SK-N-SH (cell line): ENCODE results near the gene SOWAHA. TPM values are rescaled to one million over a fixed set of nuclear protein-coding genes. Genes with fewer than 3 reads are reported as not detected.

Experiments used
- CTCF ChIA-PET: fragments of 300-600, 350-600 bp; formaldehyde crosslinking; extraction: SDS; loops from one replicate; lab custom pipeline; 2021; lab: Yijun Ruan, JAX
- POLR2A ChIA-PET: fragments of 350-600 bp; sonication (Branson Sonifier 250); formaldehyde crosslinking; extraction: SDS; loops from one replicate; lab custom pipeline; 2020; ENCODE audit warnings: antibody characterized with exemption, inconsistent platforms; lab: Yijun Ruan, JAX
- DNase-seq: peaks from one replicate; pipeline ENCODE4 v3.0.0; 2012
- H2AFZ ChIP-seq: fragments of 200-600 bp; sonication (generic); 2 replicates; pipeline ENCODE4 v1.8.1; 2016; ENCODE audit warnings: antibody characterized with exemption, mild to moderate bottlenecking, low read depth
- H3F3A ChIP-seq: fragments of 200-600 bp; sonication (generic); replicated peaks from 2 replicates; pipeline ENCODE3; 2016; ENCODE audit warnings: antibody characterized with exemption, mild to moderate bottlenecking; ENCODE audit not compliant: insufficient read depth
- H3K27ac ChIP-seq, 2 experiments: fragments of 200-500 bp in 1 of 2; fragments of 200-600 bp in 1 of 2; sonication (Bioruptor generic) in 1 of 2; sonication (generic), shearing (Covaris generic) in 1 of 2; 2 replicates each; pipeline versions ENCODE4 v1.5.1 to v1.6.1; 2014 to 2016; ENCODE audit warnings: low read depth in 2 of 2, inconsistent platforms in 1 of 2, low read length in 1 of 2, mild to moderate bottlenecking in 1 of 2, mixed read lengths in 1 of 2
- H3K27me3 ChIP-seq: fragments of 200-600 bp; sonication (generic), shearing (Covaris generic); 2 replicates; pipeline ENCODE4 v1.6.1; 2016; ENCODE audit warnings: mixed run types; ENCODE audit not compliant: insufficient read depth
- H3K36me3 ChIP-seq, 2 experiments: fragments of 200-500 bp in 1 of 2; fragments of 200-600 bp in 1 of 2; sonication (Bioruptor generic) in 1 of 2; sonication (generic) in 1 of 2; replicated peaks in 1 of 2; 2 replicates each; pipeline versions ENCODE3 to v1.5.1; 2014 to 2016; ENCODE audit warnings: low read length in 1 of 2, mild to moderate bottlenecking in 1 of 2; ENCODE audit not compliant: insufficient read depth in 2 of 2, control insufficient read depth in 1 of 2
- H3K4me1 ChIP-seq, 2 experiments: fragments of 200-500 bp in 1 of 2; fragments of 200-600 bp in 1 of 2; sonication (Bioruptor generic) in 1 of 2; sonication (generic), shearing (Covaris generic) in 1 of 2; 2 replicates each; pipeline versions ENCODE4 v1.5.1 to v1.6.1; 2014 to 2016; ENCODE audit warnings: low read depth in 1 of 2, low read length in 1 of 2, mixed run types in 1 of 2; ENCODE audit not compliant: insufficient read depth in 2 of 2, control insufficient read depth in 1 of 2
- H3K4me2 ChIP-seq: fragments of 200-600 bp; sonication (generic), shearing (Covaris generic); 2 replicates; pipeline ENCODE4 v1.6.1; 2017; ENCODE audit warnings: mixed run types
- H3K4me3 ChIP-seq, 2 experiments: fragments of 200-500 bp in 1 of 2; fragments of 200-600 bp in 1 of 2; sonication (Bioruptor generic) in 1 of 2; sonication (generic), shearing (Covaris generic) in 1 of 2; 2 replicates each; pipeline versions ENCODE4 v1.5.1 to v1.8.1; 2014 to 2016; ENCODE audit warnings: low read depth in 2 of 2, inconsistent platforms in 1 of 2, low read length in 1 of 2, mild to moderate bottlenecking in 1 of 2, mixed read lengths in 1 of 2, moderate library complexity in 1 of 2
- H3K79me2 ChIP-seq: fragments of 200-600 bp; sonication (generic); 2 replicates; pipeline ENCODE4 v1.8.1; 2017; ENCODE audit warnings: mild to moderate bottlenecking; ENCODE audit not compliant: insufficient read depth
- H3K9ac ChIP-seq: fragments of 200-600 bp; sonication (generic); 2 replicates; pipeline ENCODE4 v1.6.1; 2017; ENCODE audit warnings: mixed run types
- H3K9me2 ChIP-seq: fragments of 200-600 bp; sonication (generic); 2 replicates; pipeline ENCODE4 v1.6.1; 2017; ENCODE audit warnings: mixed run types
- H3K9me3 ChIP-seq: fragments of 200-600 bp; sonication (generic); 2 replicates; pipeline ENCODE4 v1.6.1; 2017; ENCODE audit warnings: mixed run types, mild to moderate bottlenecking, moderate library complexity
- H4K20me1 ChIP-seq: fragments of 200-600 bp; sonication (generic); 2 replicates; pipeline ENCODE4 v1.6.1; 2017; ENCODE audit warnings: mild to moderate bottlenecking, mixed run types; ENCODE audit not compliant: insufficient read depth
- CHD2 ChIP-seq: fragments of 150-350 bp; IDR thresholded peaks from 2 replicates; pipeline ENCODE4 v1.6.1; 2018; ENCODE audit warnings: low read length; ENCODE audit not compliant: partially characterized antibody
- CTCF ChIP-seq: fragments of 200-600 bp; sonication (generic); IDR thresholded peaks from 2 replicates; pipeline ENCODE4 v1.6.1; 2017; ENCODE audit warnings: antibody characterized with exemption, mild to moderate bottlenecking, moderate library complexity
- ELF1 ChIP-seq: IDR thresholded peaks from 2 replicates; pipeline ENCODE4 v1.4.0; 2012
- EZH2phosphoT487 ChIP-seq: fragments of 200-600 bp; sonication (generic); IDR thresholded peaks from 2 replicates; pipeline ENCODE4 v1.6.1; 2017; ENCODE audit warnings: low read depth, mixed run types, mild to moderate bottlenecking, antibody characterized with exemption, moderate library complexity, borderline replicate concordance
- GABPA ChIP-seq: IDR thresholded peaks from 2 replicates; pipeline ENCODE4 v1.4.0; 2012; ENCODE audit warnings: low read depth, mild to moderate bottlenecking
- GATA2 ChIP-seq: sonication (generic); formaldehyde crosslinking; IDR thresholded peaks from 2 replicates; pipeline ENCODE4 v1.5.0; 2020; ENCODE audit warnings: mild to moderate bottlenecking, missing genetic modification reagents
- MAX ChIP-seq: IDR thresholded peaks from 2 replicates; pipeline ENCODE4 v1.4.0; 2012; ENCODE audit warnings: low read depth
- MEF2A ChIP-seq: IDR thresholded peaks from 2 replicates; pipeline ENCODE4 v1.4.0; 2012; ENCODE audit warnings: low read depth, borderline replicate concordance
- PBX3 ChIP-seq: IDR thresholded peaks from 2 replicates; pipeline ENCODE4; 2012
- POLR2AphosphoS5 ChIP-seq: IDR thresholded peaks from 2 replicates; pipeline ENCODE4 v1.6.1; 2012; ENCODE audit warnings: low read depth, low read length
- RAD21 ChIP-seq: IDR thresholded peaks from 2 replicates; pipeline ENCODE4 v1.6.1; 2012; ENCODE audit warnings: mild to moderate bottlenecking, low read length
- REST ChIP-seq: IDR thresholded peaks from 2 replicates; pipeline ENCODE4 v1.6.1; 2012; ENCODE audit warnings: mild to moderate bottlenecking, low read depth, low read length, moderate library complexity
- RXRA ChIP-seq: IDR thresholded peaks from 2 replicates; pipeline ENCODE4 v1.4.0; 2012; ENCODE audit warnings: low read depth, mild to moderate bottlenecking, borderline replicate concordance
- TCF12 ChIP-seq: IDR thresholded peaks from 2 replicates; pipeline ENCODE4 v1.4.0; 2012
- TEAD4 ChIP-seq: IDR thresholded peaks from 2 replicates; pipeline ENCODE4 v1.4.0; 2012; ENCODE audit warnings: mild to moderate bottlenecking, borderline replicate concordance; ENCODE audit not compliant: insufficient read depth
- USF2 ChIP-seq: fragments of 150-350 bp; IDR thresholded peaks from 2 replicates; pipeline ENCODE4 v1.6.1; 2017; ENCODE audit warnings: antibody characterized with exemption, low read length, low read depth, borderline replicate concordance
- YY1 ChIP-seq: IDR thresholded peaks from 2 replicates; pipeline ENCODE4 v1.4.0; 2012; ENCODE audit warnings: low read depth, mild to moderate bottlenecking
- WGBS: methylation state at CpG from one replicate; pipeline ENCODE4 v1.1.6; 2017; ENCODE audit warnings: low lambda C conversion rate; 5-methylcytosine and 5-hydroxymethylcytosine counted together
- polyA plus RNA-seq, 3 experiments: library from polyadenylated mRNA; depleted of rRNA; stranded (reverse); fragments of >200 nt; gene quantifications; 2 replicates each; pipeline ENCODE4 v1.2.3, GENCODE V29; 2012

The SOWAHA gene
- polyA plus RNA-seq, 1 of the 3 experiments (the other 2 are of a cell fraction) = 0.30 TPM

- no peak overlapping the region for H3K4me3 ChIP-seq
- no peaks in the 10 kb centered on the region for H3F3A ChIP-seq
- ChIA-PET CTCF (interaction anchor here (2.3 kb wide), 1 partner anchor 11 kb away, joined by 9 read pairs; the partner anchor contains the start of gene SHROOM1), POLR2A (no interaction called here)
- H3K4me2 ChIP-seq = no peak overlapping the region
- DNase-seq = no peak
- TF ChIP-seq EZH2phosphoT487 (no peak), USF2 (no peak), CHD2 (no peak), PBX3 (no peak), CTCF (no peak), RAD21 (no peak), TEAD4 (no peak), MAX (no peak), GATA2 (CRISPR knock-in tag) (no peak), POLR2AphosphoS5 (no peak), YY1 (no peak), TCF12 (no peak), REST (no peak), RXRA (no peak), ELF1 (no peak), MEF2A (no peak), GABPA (no peak)
- no peaks in the 10 kb centered on the region; a peak in 2 of 4 replicates for H3K4me1 ChIP-seq
- no peak overlapping the region for H2AFZ ChIP-seq
- H4K20me1 ChIP-seq = no peaks in the 10 kb centered on the region
- no peak overlapping the region for H3K9ac ChIP-seq
- H3K9me3 ChIP-seq = no peaks in the 10 kb centered on the region
- no peak overlapping the region for H3K27ac ChIP-seq
- no peaks in the 10 kb centered on the region for H3K27me3 ChIP-seq
- H3K9me2 ChIP-seq = no peaks in the 10 kb centered on the region
- H3K79me2 ChIP-seq = no peaks in the 10 kb centered on the region
- H3K36me3 ChIP-seq = no peaks in the 10 kb centered on the region
- WGBS = 56% methylated on average over 1 of the region's 1 CpG
These were observed 27.8 kb downstream of the SOWAHA start for GRCh38 chr5:132840896-132841295.
